ENCODE data around the gene GBGT1.
"Not testable (repeated sequence)": the region's sequence is repeated elsewhere in the genome, so short reads cannot be mapped to it uniquely, and the experiment has no call there.

GBGT1 gene

GRCh38 chr9:133194597-133194996 is 30.9 kb upstream of the GBGT1 start:
- no peak for DNase-seq

GRCh38 chr9:133191989-133192388 is 28.3 kb upstream of the GBGT1 start:
- no peak for DNase-seq

GRCh38 chr9:133189826-133190225 is 26.1 kb upstream of the GBGT1 start:
- no peak for DNase-seq

- no peak for DNase-seq
Measured at GRCh38 chr9:133188843-133189180, 25.1 kb upstream of the GBGT1 start.

GRCh38 chr9:133188006-133188842 is 24.5 kb upstream of the GBGT1 start:
- DNase-seq, result no peak

GRCh38 chr9:133187561-133188005 is 23.9 kb upstream of the GBGT1 start:
- DNase-seq, result no peak

GRCh38 chr9:133186736-133187135 is 23.0 kb upstream of the GBGT1 start:
- no peak for DNase-seq

- no peak for DNase-seq
Measured at GRCh38 chr9:133184971-133185370, 21.3 kb upstream of the GBGT1 start.

- DNase-seq, result no peak
Measured at GRCh38 chr9:133182151-133182550, 18.4 kb upstream of the GBGT1 start.

- no peak for DNase-seq
Measured at GRCh38 chr9:133181561-133181960, 17.8 kb upstream of the GBGT1 start.

- DNase-seq, result no peak
Measured at GRCh38 chr9:133180953-133181352, 17.2 kb upstream of the GBGT1 start.

GRCh38 chr9:133173056-133173455 is 9.3 kb upstream of the GBGT1 start:
- DNase-seq, result no peak

- DNase-seq, result no peak
Measured at GRCh38 chr9:133171161-133171961, 7.6 kb upstream of the GBGT1 start.

GRCh38 chr9:133170716-133171115 is 7.0 kb upstream of the GBGT1 start:
- no peak for DNase-seq

- not testable (repeated sequence) for DNase-seq
Measured at GRCh38 chr9:133169687-133170086, 6.0 kb upstream of the GBGT1 start.

GRCh38 chr9:133169102-133169501 is 5.4 kb upstream of the GBGT1 start:
- no peak for DNase-seq

GRCh38 chr9:133168432-133168831 is 4.7 kb upstream of the GBGT1 start:
- no peak for DNase-seq

- no peak for DNase-seq
Measured at GRCh38 chr9:133167769-133168168, 4.1 kb upstream of the GBGT1 start.

GRCh38 chr9:133167096-133167730 is 3.5 kb upstream of the GBGT1 start:
- no peak for DNase-seq

- DNase-seq, result no peak
Measured at GRCh38 chr9:133166392-133166791, 2.7 kb upstream of the GBGT1 start.

- DNase-seq, result no peak
Measured at GRCh38 chr9:133165452-133165730, 1.7 kb upstream of the GBGT1 start.

GRCh38 chr9:133164191-133164590 is 477 bp upstream of the GBGT1 start:
- no peak for DNase-seq

- DNase-seq, result no peak
Measured at GRCh38 chr9:133162861-133163503, 732 bp downstream of the GBGT1 start.

Measured in NCI-H2107 (cell line).